Measurements from ENCODE around the gene ZG16B.

Gene ZG16B

DNA sequence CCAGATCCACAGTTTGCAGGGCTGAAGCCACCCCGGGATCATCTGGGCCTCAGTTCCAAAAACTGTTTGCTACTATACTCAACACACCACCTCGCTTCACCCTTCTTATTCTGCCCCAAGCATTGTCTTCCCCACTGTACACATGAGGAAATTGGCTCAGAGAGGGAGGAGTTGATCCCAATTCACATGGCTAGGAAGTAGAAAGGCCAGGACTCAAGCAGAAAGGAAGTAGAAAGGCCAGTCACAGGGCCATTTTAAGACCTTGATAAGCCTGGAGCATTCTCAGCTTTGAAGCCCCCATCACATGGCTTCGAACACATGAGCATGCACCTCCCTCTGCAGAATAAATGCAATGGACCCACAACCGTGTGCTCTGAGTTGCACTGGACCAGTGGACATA lies 35.5 kb downstream of the ZG16B start:
- no peak for DNase-seq (ENCODE audit: low read depth in 2 of 2, low spot score in 1 of 2)

DNA sequence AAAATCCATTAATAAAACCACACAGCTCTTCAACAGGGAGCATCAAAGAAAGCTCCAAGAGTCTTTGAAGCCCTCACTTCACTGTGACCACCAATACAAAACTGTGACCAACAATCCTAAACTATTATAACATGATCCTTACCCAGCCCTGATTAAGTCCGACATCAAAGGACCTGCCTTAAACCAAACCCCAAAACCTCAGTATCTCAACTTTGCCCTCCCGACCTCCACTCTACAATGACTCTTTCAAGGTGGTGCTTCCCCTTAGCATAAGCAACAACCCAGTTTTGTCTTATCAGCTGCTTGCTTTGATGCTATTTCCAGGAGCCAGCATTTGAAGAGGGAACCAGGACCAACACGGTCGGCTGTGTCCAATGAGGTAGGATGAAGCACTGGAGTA lies 36.3 kb downstream of the ZG16B start:
- DNase-seq (ENCODE audit: low read depth in 2 of 2, low spot score in 1 of 2), result no peak

DNA sequence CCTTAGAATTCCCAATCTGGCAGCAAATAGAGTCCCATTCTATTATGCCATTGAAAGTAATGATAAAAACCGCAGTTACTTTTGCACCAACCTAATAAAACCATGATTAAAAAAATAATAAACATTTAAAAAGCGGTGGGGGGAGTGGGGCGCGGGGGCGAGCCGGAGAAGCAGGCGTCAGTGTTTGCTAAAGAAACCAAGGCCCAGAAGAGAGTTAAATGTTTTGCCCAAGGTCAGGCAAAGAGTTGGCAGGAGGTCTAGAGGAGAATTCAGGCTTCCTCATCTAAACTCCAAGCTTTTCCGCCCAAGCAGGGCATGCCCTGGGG lies 37.5 kb downstream of the ZG16B start:
- no peak for DNase-seq (ENCODE audit: low read depth in 2 of 2, low spot score in 1 of 2)

DNA sequence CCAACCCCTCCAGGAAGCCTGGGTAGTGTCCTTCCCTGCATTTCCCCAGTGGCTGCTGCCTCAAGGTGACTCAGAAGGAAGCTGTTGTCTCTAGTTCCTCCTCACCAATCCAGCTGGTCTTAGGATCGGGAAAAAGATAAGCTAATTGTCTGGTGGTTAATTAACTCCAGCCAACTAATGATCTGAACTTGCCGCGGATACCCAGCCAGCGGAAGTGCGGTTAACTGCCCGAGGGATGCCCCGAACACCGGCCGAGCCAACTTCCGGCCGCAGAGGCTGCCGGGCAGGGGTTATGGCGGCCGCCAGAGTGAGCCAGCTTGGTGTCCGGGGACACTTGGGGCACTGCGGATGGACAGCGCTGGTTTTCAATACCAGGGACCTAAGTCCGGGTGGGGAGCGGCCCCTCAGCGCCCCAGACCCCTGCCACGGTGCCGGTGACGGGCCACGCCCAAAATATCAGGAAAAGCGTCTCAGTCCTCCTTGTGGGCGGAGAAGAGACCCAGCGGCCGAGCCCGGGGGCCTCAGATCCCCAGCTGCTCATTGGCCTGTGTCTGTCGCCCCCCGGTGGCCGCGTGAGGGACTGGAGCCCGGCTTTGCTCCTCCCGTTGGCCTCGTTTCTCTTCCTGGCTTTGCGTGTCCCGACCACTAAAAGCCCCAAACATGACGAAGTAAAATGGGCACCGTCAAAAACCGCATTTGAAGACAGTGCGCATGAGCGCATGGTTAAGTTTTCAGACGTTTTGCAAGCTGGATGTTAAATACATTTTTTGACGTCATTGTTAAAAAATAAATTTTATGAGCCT lies 38.1 kb downstream of the ZG16B start:
- DNase-seq (ENCODE audit: low read depth in 2 of 2, low spot score in 1 of 2), result peak; percentile 85 to 89

DNA sequence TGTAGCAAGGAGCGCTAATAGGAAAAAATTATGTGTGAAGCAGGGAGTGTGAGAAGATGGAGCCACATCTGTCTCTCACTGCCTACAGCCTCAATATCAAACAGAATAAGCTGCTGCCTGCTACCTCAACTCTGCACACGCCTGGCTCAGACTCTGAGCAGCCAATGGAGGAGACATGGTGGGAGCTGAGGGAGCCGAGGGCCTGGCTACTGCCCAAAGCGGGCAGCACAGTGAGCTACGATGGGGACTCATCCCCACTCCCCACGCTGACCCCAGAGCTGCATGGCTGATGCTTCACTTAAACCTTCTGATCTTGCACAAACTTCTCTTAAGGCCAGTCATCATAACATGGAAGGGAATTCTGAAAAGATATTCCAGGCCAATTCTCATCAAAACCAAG lies 41.8 kb downstream of the ZG16B start:
- no peak for DNase-seq (ENCODE audit: low read depth in 2 of 2, low spot score in 1 of 2)

DNA sequence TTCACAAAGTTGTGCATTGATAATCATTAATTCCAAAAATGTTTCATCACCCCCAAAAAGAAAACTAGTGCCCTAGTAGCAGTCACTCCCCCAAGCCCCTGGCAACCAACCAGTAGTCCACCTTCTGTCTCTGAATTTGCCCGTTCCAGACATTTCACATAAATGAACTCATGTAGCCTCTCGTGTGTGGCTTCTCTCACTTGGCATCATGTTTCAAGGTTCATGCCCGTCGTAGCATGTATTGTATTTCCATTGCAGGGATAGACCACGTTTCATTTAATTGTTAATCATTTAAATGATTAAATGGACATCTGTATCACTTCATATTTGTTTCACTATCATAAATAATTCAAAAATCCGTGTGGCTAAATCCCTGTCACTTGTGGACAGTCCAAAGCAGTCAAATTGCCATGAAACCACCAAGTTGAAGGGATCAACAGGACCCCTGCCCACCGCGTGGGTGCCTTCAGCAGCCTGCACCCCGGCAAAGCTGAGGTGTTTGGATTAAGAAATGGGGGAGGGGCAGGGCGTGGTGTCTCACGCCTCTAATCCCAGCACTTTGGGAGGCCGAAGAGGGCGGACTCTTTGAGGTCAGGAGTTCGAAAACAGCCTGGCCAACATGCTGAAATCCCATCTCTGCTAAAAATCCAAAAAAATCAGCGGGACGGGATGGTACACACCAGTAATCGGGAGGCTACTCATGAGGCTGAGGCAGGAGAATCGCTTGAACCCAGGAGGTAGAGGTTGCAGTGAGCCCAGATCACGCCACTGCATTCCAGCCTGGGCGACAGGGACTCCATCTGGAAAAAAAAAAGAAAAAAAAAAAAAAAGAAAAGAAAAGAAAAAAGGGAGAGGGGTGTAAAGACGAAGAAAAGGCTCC lies 44.2 kb downstream of the ZG16B start:
- DNase-seq (ENCODE audit: low read depth in 2 of 2, low spot score in 1 of 2), result no peak

DNA sequence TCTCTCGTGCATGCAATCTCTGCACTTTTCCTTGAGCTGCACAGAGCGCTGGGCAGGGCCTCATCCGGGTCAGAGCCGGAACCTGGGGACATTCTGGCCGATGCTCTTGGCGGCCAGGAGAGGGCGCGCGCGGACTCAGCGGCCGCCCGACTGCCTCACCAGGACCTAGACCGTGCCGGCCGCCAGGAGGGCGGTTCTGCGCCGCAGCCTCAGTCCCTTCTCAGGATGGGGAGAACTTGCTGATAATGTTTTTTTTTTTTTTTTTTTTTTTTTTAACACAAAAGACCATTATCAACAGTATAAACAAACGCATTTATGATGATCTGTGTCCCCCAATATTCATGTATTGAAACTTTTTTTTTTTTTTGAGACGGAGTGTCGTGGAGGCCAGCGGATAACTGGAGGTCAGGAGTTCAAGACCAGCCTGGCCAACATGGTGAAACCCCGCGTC lies 44.8 kb downstream of the ZG16B start:
- DNase-seq (ENCODE audit: low read depth in 2 of 2, low spot score in 1 of 2), result peak in 1 of 2 donors; percentile 38

DNA sequence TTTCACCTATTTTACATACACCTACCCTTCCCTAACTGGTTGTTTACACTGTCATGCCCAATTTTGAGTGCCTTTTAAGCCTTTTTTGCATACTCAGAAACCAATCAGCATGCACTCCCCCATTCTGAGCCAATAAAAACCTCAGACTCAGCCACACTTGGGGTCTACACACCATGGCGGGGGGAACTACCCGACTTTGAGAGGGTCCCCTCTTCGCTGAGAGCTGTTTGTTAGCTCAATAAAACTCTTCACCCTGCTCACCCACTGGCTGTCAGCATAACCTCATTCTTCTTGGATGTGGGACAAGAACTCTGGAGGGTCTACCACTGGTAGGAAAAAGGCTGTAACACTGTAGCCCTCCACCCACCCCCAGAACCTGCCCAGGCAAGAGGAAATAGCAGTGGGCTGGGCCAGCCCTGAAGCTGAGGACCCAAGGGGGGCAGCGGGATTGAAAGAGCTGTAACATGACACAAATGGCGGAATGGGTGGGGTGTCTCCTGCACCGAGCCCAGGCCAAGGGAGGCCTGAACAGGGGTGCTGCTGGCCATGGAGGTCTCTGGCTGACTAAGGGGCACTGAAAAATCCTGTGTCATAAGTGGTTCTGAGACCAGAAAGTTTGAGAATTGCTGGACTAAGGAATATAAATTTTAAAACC lies 49.9 kb downstream of the ZG16B start:
- no peak for DNase-seq (ENCODE audit: low read depth in 2 of 2, low spot score in 1 of 2)

All from stimulated activated CD8-positive, alpha-beta memory T cell treated with anti-CD3 and anti-CD28 coated beads, Interleukin-4, amount 100 ng/mL, for 4 hours (primary cell).